Ecto neural progenitor cell (in vitro differentiated cells): ENCODE measurements around the gene MUS81.
A peak's percentile ranks its signal among the peaks of the same experiment; 100 is the strongest.
"Not testable (repeated sequence)": the region's sequence is repeated elsewhere in the genome, so short reads cannot be mapped to it uniquely, and the experiment has no call there.

Experiments used
- DNase-seq: peaks from one replicate; pipeline ENCODE4 v3.0.0-alpha.2; 2018; ENCODE audit warnings: low spot score

Gene MUS81

GRCh38 chr11:65847746-65848145, 12.5 kb upstream of the MUS81 start:
- no peak for DNase-seq

DNA sequence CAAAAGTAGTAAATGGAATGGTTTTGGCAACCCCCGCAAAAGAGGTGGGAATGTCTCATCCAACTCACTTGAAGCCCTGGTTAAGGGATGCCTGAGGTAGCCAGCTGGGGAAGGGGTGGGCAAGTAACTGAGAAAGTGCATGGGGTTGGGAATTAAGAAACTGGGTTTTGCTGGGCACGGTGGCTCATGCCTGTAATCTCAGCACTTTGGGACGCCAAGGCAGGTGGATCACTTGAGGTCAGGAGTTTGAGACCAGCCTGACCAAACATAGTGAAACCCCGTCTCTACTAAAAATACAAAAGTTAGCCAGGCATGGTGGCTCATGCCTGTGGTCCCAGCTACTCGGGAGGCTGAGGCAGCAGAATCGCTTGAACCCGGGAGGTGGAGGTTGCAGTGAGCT, 11.5 kb upstream of the MUS81 start:
- DNase-seq: not testable (repeated sequence)

- no peak for DNase-seq
Observed at GRCh38 chr11:65849366-65849765, 10.9 kb upstream of the MUS81 start.

GRCh38 chr11:65849771-65850216, 10.4 kb upstream of the MUS81 start:
- DNase-seq: no peak

- DNase-seq: no peak
Observed at GRCh38 chr11:65850217-65851082, 9.8 kb upstream of the MUS81 start.

DNA sequence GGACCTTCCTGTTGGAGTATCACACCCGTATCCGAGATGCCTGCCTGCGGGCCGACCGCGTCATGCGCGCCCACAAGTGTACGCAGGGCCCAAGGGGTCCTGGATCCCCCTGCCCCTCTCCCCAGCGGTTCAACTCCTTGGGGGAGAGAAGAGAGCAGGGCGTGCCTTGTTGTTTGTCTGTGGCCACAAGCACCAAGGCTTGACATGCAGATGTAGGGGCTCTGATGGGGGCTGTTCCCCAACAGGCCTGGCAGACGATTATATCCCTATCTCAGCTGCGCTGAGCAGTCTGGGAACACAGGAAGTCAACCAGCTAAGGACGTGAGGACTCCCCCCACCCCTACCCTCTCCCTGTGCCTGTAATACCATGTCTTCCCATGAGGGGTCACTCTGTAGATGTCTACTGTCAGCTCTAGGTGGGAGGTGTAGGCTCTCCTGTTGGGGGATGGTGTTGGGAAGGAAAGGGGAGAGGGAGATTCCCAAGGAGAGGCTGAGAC, 9.1 kb upstream of the MUS81 start:
- no peak for DNase-seq

DNA sequence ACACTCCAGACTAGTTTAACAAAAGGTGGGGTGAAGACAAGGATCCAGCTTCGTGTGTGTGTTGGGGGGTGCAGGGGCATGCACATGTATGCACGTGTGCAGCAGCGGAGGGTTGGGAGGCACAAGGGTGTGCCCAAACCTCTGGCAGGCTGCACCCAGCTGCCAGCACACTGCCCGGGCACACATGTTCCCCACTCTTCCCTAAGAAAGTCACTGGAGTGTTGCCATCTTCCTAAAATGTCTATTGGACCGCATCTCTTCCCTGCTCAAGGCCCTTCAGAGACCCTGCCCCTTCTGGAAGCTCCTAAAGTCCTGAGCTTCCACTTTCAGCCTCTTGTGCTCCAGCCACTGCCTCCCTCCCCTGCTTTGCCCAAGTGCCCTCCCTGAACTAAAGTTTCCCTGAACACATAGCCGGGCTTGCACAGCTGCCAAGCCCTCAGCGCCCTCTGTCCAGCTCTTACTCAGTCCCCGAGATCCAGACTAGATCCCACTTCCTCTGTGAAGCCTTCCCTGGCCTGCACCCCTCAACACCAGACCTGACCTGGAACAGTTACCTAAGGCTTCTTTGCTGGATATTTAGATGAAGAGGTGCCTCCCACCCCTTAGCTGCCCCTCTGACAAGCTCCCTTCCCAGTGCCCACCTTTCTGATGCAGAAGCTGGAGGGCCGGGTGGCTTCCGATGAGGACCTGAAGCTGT, 8.3 kb upstream of the MUS81 start:
- no peak for DNase-seq

GRCh38 chr11:65852508-65853245, 7.6 kb upstream of the MUS81 start:
- DNase-seq: peak; percentile 34

- peak; percentile 40 for DNase-seq
Observed at GRCh38 chr11:65853246-65853979, 6.8 kb upstream of the MUS81 start.

DNA sequence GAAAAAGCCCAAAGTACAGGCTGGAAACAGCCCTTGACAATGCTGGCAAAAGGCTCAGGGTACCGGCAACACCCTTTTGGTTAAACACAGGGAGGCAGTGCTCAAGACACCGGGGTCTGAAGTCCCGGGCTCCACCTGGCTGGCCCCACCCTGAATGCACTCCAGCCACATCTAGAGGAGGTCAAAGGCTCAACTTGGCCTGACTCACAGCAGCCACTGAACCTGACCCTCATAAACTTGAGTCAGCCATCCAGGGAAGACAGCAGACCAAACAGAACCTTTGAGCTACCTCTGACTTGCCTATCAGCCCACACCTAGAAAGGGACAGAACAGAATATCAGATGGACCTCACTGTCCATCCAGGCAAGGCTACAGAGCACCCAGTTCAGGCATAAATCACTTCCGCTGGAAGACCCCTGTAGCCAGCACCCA, 6.1 kb upstream of the MUS81 start:
- peak; percentile 40 for DNase-seq

DNA sequence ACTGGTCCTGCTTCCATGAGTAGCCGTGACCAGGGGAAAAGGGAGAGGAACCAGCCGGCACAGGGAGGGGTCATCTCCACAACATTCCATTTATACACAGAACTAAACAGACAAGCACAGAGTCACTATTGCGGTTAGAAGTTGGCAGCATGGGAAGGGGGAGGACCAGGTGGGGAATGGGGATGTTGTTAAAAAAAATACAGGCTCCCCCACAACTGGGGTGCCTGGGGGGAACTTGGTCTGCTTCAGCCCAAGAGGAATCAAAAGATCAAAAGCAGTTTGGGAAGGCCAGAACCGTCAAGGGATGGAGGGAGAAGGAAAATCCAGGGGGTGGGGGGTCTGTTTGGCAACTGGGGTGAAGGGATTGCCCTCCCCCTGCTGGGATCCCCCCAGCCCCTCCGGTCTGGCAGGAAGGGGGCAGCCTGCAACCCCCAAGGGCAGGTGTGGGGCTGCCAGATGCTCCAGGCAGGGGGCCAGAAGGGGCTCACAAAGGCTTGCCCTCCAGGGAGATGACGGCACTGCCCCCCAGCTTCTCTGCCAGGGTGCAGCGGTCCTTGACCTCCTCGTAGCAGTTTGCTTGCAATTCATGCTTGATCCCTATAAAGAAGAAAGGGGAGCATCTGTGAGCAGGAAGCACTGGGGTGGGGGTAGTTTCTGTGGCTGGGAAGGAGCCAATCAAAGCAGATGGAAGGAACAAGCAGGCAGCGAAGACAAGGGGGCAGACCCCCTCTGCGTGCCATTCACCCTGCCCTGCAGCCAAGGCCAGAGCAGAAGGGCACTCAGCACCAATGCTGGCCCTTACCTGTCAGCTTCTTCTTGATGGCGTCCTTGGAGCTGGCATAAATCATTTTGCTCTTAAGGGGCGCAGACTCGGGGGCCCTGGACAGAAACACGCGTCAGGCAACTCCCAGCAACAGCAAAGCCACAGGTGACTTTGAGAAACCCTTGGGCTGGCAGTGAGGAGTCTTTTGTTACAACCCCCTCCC, 5.1 kb upstream of the MUS81 start:
- DNase-seq: peak; percentile 37

- DNase-seq: no peak
Observed at GRCh38 chr11:65855927-65856363, 4.3 kb upstream of the MUS81 start.

DNA sequence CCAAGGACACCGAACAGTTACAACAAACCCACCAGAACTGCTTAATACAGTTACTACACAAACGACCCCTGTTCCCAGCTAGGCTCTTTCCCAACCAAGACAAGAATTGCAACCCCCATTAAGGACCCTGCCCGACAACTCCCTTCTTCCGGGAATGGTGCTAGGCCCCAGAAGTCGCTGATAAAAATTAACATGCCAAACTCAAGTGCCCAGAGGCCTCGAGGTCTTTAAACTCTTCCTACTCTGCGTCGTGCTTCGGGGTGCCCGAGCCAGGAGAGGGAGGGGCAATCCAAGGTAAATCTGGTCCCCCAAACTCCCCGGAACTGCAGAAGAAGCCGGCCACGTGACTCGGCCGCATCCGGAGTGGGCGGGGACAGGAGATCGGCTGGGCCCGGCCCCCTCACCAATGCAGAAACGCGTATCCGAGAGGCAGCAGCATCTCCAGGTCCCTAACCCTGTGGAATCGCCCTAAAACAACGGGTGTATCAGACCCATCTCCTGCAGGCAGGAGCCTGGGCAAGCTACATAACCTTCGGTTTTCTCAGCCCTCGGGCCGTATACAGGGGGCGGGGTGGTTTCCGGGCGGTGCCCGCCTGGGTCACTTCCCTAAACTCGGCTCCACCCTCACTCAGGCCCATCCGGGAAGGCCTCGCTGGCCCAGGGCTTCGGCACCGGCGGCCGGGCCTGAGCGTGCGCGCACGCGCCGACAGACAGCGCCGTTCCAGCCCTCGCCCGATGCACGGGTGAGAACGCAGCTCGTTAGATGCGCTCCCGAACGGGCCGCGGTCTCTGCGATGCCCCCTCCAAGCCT, 3.3 kb upstream of the MUS81 start:
- peak; percentile 82 for DNase-seq

DNA sequence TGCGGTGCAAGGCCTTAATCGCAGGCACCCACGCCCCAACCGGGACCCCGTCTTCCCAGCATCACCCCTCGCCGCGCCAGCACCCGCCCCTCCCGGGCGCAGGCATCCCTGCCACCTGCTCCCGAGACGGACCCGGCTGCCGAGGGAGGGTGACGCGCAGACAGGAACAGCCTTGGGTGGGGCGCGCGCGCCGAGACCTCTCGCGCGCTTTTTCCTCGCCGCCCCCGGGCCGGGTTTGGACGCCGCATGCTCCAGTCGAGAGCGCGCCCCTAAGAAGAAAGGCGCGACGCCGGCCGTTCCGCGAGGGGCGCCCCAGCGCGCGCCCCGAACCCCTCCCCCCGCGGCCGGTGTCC, 2.8 kb upstream of the MUS81 start:
- no peak for DNase-seq

GRCh38 chr11:65857853-65858680, 2.2 kb upstream of the MUS81 start, which contains the start of gene CFL1:
TSS of gene CFL1 (minus strand) at chr11:65858180. CDS start at chr11:65858099, 81 bp downstream.
- DNase-seq: peak; percentile 99

DNA sequence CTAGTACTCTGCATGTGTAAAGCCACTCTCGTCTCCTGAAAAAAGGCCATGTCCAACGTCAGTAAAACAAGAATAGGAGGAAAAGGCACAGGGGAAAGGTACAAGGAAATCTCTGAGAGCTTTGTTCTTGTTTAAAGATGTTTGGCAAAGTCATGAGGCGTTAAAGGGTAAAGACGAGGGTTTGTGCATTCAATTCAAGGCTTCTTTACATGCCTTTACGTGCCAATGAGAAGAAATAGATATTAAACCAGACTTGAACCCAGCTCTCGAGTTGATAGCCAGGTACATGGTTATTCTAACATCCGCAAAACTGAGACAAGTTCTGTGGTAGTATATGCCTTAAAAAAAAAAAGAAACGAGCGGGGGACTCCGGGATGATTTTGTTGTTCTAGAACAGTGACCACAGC, 1.5 kb upstream of the MUS81 start:
- DNase-seq: no peak

DNA sequence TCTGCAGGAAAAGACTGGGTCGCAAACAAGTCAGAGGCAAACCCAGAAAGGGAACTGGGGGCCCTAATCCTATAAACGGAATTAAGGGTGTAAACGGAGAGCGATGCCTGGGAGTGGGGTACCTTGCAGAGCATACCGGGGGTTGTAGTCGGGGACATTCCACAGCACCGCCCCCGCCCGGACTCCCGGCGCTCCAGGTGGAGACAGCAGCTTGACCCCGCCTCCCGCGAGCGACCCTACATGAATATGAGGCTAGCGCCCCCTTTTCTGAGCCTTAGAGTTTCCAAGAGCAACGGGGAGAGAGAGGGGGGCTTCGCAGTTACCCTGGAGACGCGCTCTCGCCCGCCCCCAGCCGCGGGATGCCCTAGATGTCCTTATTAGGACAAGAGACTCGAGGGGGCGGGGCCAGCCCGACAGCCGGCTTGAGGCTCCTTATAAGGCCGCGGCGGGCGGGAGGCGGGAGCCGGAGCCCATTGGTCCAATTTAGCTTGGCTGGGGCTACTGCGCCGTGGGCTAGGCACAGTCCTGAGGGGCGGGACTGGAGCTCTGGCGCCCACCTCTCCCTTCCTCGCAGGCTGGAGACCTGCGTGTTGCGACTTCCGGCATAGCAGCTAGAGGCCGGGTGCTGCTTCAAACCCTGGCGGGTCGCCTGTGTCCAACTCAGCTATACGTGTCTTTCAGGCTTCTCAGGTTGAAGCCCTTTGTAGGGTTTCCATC, 980 bp upstream of the MUS81 start:
- DNase-seq: peak; percentile 99

DNA sequence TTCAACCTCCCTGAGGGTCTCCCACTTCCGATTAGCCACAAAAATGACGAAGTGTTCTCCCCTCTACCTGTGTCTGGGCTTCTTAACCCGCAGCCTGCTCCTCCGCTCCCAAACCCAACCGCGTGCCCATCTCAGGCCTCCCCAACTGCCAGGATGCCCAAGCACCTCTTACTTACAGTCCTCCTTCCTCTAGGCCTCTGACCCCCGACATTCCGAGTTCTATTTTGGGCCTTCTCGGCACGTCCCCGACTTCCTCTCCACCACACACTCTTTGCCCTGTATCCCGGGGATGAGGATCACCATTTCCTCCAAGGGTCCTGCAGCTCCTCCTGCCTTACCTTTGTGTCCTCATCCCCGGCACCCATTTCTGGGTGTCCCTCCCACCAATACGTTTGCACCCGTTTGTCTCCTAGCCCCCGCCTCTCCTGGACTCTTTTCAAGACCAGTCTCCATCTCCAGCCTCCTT, 388 bp upstream of the MUS81 start:
- DNase-seq: no peak
